Measurements from ENCODE around the gene MCRIP1. TPM values are rescaled to one million over a fixed set of nuclear protein-coding genes. Genes with fewer than 3 reads are reported as not detected.
A peak's percentile ranks its signal among the peaks of the same experiment; 100 is the strongest.

The MCRIP1 gene
- total and polyA plus RNA-seq, 2 donors = 43.8 to 190 TPM

- WGBS = 92% methylated on average over 12 of the region's 12 CpGs
- no peaks in the 10 kb centered on the region for H3K36me3 ChIP-seq (ENCODE audit: insufficient read depth)
- DNase-seq (ENCODE audit: extremely low spot score) = no peak
- H3K4me1 ChIP-seq (ENCODE audit: insufficient read depth) = no peaks in the 10 kb centered on the region
- H3K4me3 ChIP-seq (ENCODE audit: low read depth, low read length) = no peak overlapping the region
- H3K27ac ChIP-seq (ENCODE audit: low read depth) = no peak overlapping the region
Observed at GRCh38 chr17:81852237-81852636, 19.1 kb upstream of the MCRIP1 start.

- Histone ChIP-seq H3K36me3 (ENCODE audit: insufficient read depth) (no peaks in the 10 kb centered on the region), H3K27ac (ENCODE audit: low read depth) (no peak overlapping the region), H3K4me3 (ENCODE audit: low read depth, low read length) (no peak overlapping the region), H3K4me1 (ENCODE audit: insufficient read depth) (no peaks in the 10 kb centered on the region)
- 94% methylated on average over 16 of the region's 16 CpGs for WGBS
- no peak for DNase-seq (ENCODE audit: extremely low spot score)
Observed at GRCh38 chr17:81851423-81851822, 18.3 kb upstream of the MCRIP1 start.

- Histone ChIP-seq H3K27ac (ENCODE audit: low read depth) (no peak overlapping the region), H3K4me3 (ENCODE audit: low read depth, low read length) (no peak overlapping the region), H3K36me3 (ENCODE audit: insufficient read depth) (peaks cover 5% of the 10 kb centered on the region), H3K4me1 (ENCODE audit: insufficient read depth) (no peaks in the 10 kb centered on the region)
- DNase-seq (ENCODE audit: extremely low spot score) = no peak
- 96% methylated on average over 12 of the region's 12 CpGs for WGBS
Observed at GRCh38 chr17:81849457-81849856, 16.4 kb upstream of the MCRIP1 start.

- Histone ChIP-seq H3K36me3 (ENCODE audit: insufficient read depth) (peaks cover 5% of the 10 kb centered on the region), H3K27ac (ENCODE audit: low read depth) (no peak overlapping the region), H3K4me1 (ENCODE audit: insufficient read depth) (no peaks in the 10 kb centered on the region), H3K4me3 (ENCODE audit: low read depth, low read length) (no peak overlapping the region)
- whole genome bisulfite sequencing = 91% methylated on average over 24 of the region's 24 CpGs
- DNase-seq (ENCODE audit: extremely low spot score) = no peak
Observed at GRCh38 chr17:81846743-81847689, 13.9 kb upstream of the MCRIP1 start.

GRCh38 chr17:81845881-81846742 lies 13.0 kb upstream of the MCRIP1 start:
- no peak for DNase-seq (ENCODE audit: extremely low spot score)
- WGBS = 93% methylated on average over 38 of the region's 38 CpGs
- H3K4me1 ChIP-seq (ENCODE audit: insufficient read depth) = no peaks in the 10 kb centered on the region
- peaks cover 5% of the 10 kb centered on the region for H3K36me3 ChIP-seq (ENCODE audit: insufficient read depth)
- no peak overlapping the region for H3K27ac ChIP-seq (ENCODE audit: low read depth)
- H3K4me3 ChIP-seq (ENCODE audit: low read depth, low read length) = no peak overlapping the region

GRCh38 chr17:81845361-81845760 lies 12.3 kb upstream of the MCRIP1 start:
- Histone ChIP-seq H3K4me1 (ENCODE audit: insufficient read depth) (no peaks in the 10 kb centered on the region), H3K27ac (ENCODE audit: low read depth) (no peak overlapping the region), H3K36me3 (ENCODE audit: insufficient read depth) (peaks cover 5% of the 10 kb centered on the region), H3K4me3 (ENCODE audit: low read depth, low read length) (no peak overlapping the region)
- WGBS = 95% methylated on average over 13 of the region's 13 CpGs
- DNase-seq (ENCODE audit: extremely low spot score) = no peak

- Histone ChIP-seq H3K4me1 (ENCODE audit: insufficient read depth) (no peaks in the 10 kb centered on the region), H3K27ac (ENCODE audit: low read depth) (no peak overlapping the region), H3K4me3 (ENCODE audit: low read depth, low read length) (no peak overlapping the region), H3K36me3 (ENCODE audit: insufficient read depth) (peaks cover 5% of the 10 kb centered on the region)
- WGBS = 86% methylated on average over 13 of the region's 13 CpGs
- no peak for DNase-seq (ENCODE audit: extremely low spot score)
Observed at GRCh38 chr17:81844887-81845286, 11.8 kb upstream of the MCRIP1 start.

- DNase-seq (ENCODE audit: extremely low spot score) = no peak
- H3K36me3 ChIP-seq (ENCODE audit: insufficient read depth) = peaks cover 5% of the 10 kb centered on the region
- no peak overlapping the region for H3K27ac ChIP-seq (ENCODE audit: low read depth)
- H3K4me3 ChIP-seq (ENCODE audit: low read depth, low read length) = no peak overlapping the region
- H3K4me1 ChIP-seq (ENCODE audit: insufficient read depth) = no peaks in the 10 kb centered on the region
- 89% methylated on average over 14 of the region's 14 CpGs for WGBS
Observed at GRCh38 chr17:81844327-81844851, 11.3 kb upstream of the MCRIP1 start.

GRCh38 chr17:81843713-81844326 lies 10.7 kb upstream of the MCRIP1 start:
- peaks cover 5% of the 10 kb centered on the region for H3K36me3 ChIP-seq (ENCODE audit: insufficient read depth)
- 89% methylated on average over 30 of the region's 30 CpGs for WGBS
- no peak overlapping the region for H3K27ac ChIP-seq (ENCODE audit: low read depth)
- no peak for DNase-seq (ENCODE audit: extremely low spot score)
- H3K4me1 ChIP-seq (ENCODE audit: insufficient read depth) = no peaks in the 10 kb centered on the region
- H3K4me3 ChIP-seq (ENCODE audit: low read depth, low read length) = no peak overlapping the region

- DNase-seq (ENCODE audit: extremely low spot score) = no peak
- H3K36me3 ChIP-seq (ENCODE audit: insufficient read depth) = peaks cover 5% of the 10 kb centered on the region
- no peak overlapping the region for H3K4me3 ChIP-seq (ENCODE audit: low read depth, low read length)
- no peaks in the 10 kb centered on the region for H3K4me1 ChIP-seq (ENCODE audit: insufficient read depth)
- 76% methylated on average over 21 of the region's 21 CpGs for WGBS
- H3K27ac ChIP-seq (ENCODE audit: low read depth) = no peak overlapping the region
Observed at GRCh38 chr17:81842725-81843504, 9.8 kb upstream of the MCRIP1 start.

- Histone ChIP-seq H3K4me1 (ENCODE audit: insufficient read depth) (no peaks in the 10 kb centered on the region), H3K4me3 (ENCODE audit: low read depth, low read length) (no peak overlapping the region), H3K36me3 (ENCODE audit: insufficient read depth) (peaks cover 5% of the 10 kb centered on the region), H3K27ac (ENCODE audit: low read depth) (no peak overlapping the region)
- DNase-seq (ENCODE audit: extremely low spot score) = no peak
- WGBS = 93% methylated on average over 11 of the region's 11 CpGs
Observed at GRCh38 chr17:81842378-81842724, 9.3 kb upstream of the MCRIP1 start.

- Histone ChIP-seq H3K4me3 (ENCODE audit: low read depth, low read length) (no peak overlapping the region), H3K27ac (ENCODE audit: low read depth) (peak overlapping the region; percentile 43), H3K4me1 (ENCODE audit: insufficient read depth) (no peaks in the 10 kb centered on the region), H3K36me3 (ENCODE audit: insufficient read depth) (peaks cover 5% of the 10 kb centered on the region)
- 81% methylated on average over 15 of the region's 15 CpGs for WGBS
- DNase-seq (ENCODE audit: extremely low spot score) = no peak
Observed at GRCh38 chr17:81841866-81842265, 8.8 kb upstream of the MCRIP1 start.

All from urinary bladder (tissue), 4 donors.